Breast epithelium (tissue), 3 donors: ENCODE measurements around the gene SRRM5.

Experiments
- CTCF ChIP-seq, 3 donors: fragments of 450-650 bp; IDR thresholded peaks; one replicate each; pipeline ENCODE4 v1.5.1; 2016 to 2017; ENCODE audit warnings: antibody characterized with exemption in 3 of 3, mild to moderate bottlenecking in 3 of 3, moderate library complexity in 3 of 3
- POLR2A ChIP-seq: fragments of 450-650 bp; IDR thresholded peaks from one replicate; pipeline ENCODE4 v1.6.1; 2016; ENCODE audit warnings: antibody characterized with exemption, mild to moderate bottlenecking, moderate library complexity
- POLR2AphosphoS5 ChIP-seq, 3 donors: sonication (generic); formaldehyde crosslinking; IDR thresholded peaks; one replicate each; pipeline ENCODE4 v1.6.1; 2017; ENCODE audit warnings: antibody characterized with exemption in 3 of 3

- no peak for TF ChIP-seq CTCF (IDR thresholded peaks at IDR 0.05)
- TF ChIP-seq POLR2A = no peak
- no peak for TF ChIP-seq POLR2AphosphoS5 (IDR thresholded peaks at IDR 0.05)
These were observed 35.7 kb upstream of the SRRM5 start for GRCh38 chr19:43575955-43576878.
